ENCODE results near the gene TNP2. TPM values are rescaled to one million over a fixed set of nuclear protein-coding genes. Genes with fewer than 3 reads are reported as not detected.
"Not testable (repeated sequence)": the region's sequence is repeated elsewhere in the genome, so short reads cannot be mapped to it uniquely, and the experiment has no call there.

Gene TNP2
- total RNA-seq, 5 donors from 2014 or later (not counting 1 experiment from before 2014, with no cell fraction given), result not detected

DNA sequence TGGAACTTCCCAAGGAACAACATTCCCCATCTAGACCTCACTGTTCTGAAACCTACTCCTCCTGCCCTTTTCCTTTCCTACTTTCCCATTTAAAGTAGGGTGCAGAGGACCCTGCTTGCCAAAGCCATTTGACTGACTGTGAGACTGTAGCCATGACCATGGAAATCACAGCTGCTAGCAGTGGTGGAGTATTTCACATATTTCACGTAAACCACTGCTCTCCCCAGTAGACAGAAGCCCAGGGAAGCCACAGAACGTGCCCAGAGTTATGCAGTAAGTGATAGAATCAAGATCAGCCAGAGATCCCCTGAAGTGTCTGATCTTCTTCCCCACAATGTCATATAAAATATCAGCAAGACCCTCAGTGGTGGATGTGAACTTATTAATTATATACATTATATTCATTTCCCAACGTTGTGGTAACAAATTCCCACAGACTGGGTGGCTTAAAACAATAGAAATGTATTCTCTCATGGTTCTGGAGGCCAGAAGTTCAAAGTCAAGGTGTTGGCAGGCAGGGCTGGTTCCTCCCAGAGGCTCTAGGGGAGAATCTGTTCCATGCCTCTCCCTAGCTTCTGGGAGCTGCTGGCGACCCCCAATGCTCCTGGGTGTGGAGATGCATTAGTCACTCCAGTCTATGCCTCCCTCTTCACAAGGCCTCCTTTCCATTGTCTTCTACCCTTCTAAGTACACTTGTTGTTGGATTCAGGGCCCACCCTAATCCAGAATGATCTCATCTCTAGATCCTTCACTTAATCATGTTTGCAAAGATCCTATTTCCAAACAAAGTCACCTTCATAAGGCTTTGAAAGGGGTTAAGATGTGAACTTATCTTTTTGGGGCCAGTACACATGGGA is 32.7 kb upstream of the TNP2 start:
- Mint-ChIP-seq H3K4me1 (peaks cover 20 to 25% (median 25%) of the 10 kb centered on the region in 3 donors), H3K36me3 (no peaks in the 10 kb centered on the region), H3K27me3 (no peaks in the 10 kb centered on the region), H3K4me3 (no peak overlapping the region), H3K9me3 (no peaks in the 10 kb centered on the region), H3K27ac (no peak overlapping the region)
- H3K36me3 ChIP-seq (ENCODE audit: control insufficient read depth in 2 of 2, extremely low read depth in 1 of 2, insufficient read depth in 1 of 2, low read length in 1 of 2), result no peaks in the 10 kb centered on the region
- no peaks in the 10 kb centered on the region for H3K9me3 ChIP-seq
- H3K4me1 ChIP-seq (ENCODE audit: control insufficient read depth in 1 of 2, extremely low read depth in 1 of 2, insufficient read depth in 2 of 2, low read length in 2 of 2), result peaks cover 19 to 23% of the 10 kb centered on the region in 2 experiments
- no CpG with 5 or more reads among the region's 4 CpGs for WGBS (ENCODE audit: insufficient coverage)
- no peak overlapping the region for H3K4me3 ChIP-seq (ENCODE audit: control insufficient read depth in 1 of 2, extremely low read depth in 1 of 2, low read length in 1 of 2)
- POLR2A ChIA-PET, result no interaction called here
- H3K27me3 ChIP-seq (replicated peaks in 1 of 2; ENCODE audit: control insufficient read depth in 2 of 2, extremely low read depth in 1 of 2, insufficient read depth in 2 of 2, low read length in 1 of 2), result peaks cover 0 to 6% of the 10 kb centered on the region in 2 experiments
- H3K27ac ChIP-seq (ENCODE audit: low read length), result no peak overlapping the region
- DNase-seq (no peak), ATAC-seq (replicated peaks in 1 of 4) (no peak)
- CTCF ChIA-PET, result interaction anchor here in 1 of 2 donors (0.7 kb wide), 1 partner anchor 47 kb away, joined by 4 read pairs; no protein-coding TSS in a partner anchor

DNA sequence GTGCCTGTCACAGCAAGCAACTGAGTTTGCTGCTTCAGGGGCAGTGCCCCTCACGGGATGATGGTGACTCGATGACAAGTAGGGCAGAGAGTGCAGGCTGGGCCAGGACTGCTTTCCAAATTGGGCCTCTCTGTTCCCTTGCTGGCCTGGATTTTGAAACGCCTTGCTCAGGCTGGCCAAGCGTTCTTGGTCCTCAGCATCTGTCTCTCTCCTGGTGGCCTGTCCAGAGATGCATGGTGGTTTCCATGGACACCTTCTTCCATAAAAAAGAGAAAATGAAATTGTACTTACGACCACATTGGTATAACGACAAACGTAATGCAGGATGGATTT is 31.4 kb upstream of the TNP2 start:
- H3K36me3 ChIP-seq (ENCODE audit: control insufficient read depth in 2 of 2, extremely low read depth in 1 of 2, insufficient read depth in 1 of 2, low read length in 1 of 2), result no peaks in the 10 kb centered on the region
- Mint-ChIP-seq H3K36me3 (no peaks in the 10 kb centered on the region), H3K27me3 (no peaks in the 10 kb centered on the region), H3K9me3 (no peaks in the 10 kb centered on the region), H3K27ac (no peak overlapping the region), H3K4me1 (peaks cover 25 to 30% (median 27%) of the 10 kb centered on the region in 3 donors), H3K4me3 (no peak overlapping the region)
- H3K27me3 ChIP-seq (replicated peaks in 1 of 2; ENCODE audit: control insufficient read depth in 2 of 2, extremely low read depth in 1 of 2, insufficient read depth in 2 of 2, low read length in 1 of 2), result peaks cover 0 to 12% of the 10 kb centered on the region in 2 experiments
- ChIA-PET POLR2A (no interaction called here), CTCF (no interaction called here)
- H3K4me3 ChIP-seq (ENCODE audit: control insufficient read depth in 1 of 2, extremely low read depth in 1 of 2, low read length in 1 of 2), result no peak overlapping the region
- no peak for DNase-seq
- H3K27ac ChIP-seq (ENCODE audit: low read length), result no peak overlapping the region
- peaks cover 22 to 32% of the 10 kb centered on the region in 2 experiments for H3K4me1 ChIP-seq (ENCODE audit: control insufficient read depth in 1 of 2, extremely low read depth in 1 of 2, insufficient read depth in 2 of 2, low read length in 2 of 2)
- H3K9me3 ChIP-seq, result no peaks in the 10 kb centered on the region
- 88% methylated on average over 7 of the region's 7 CpGs for WGBS (ENCODE audit: insufficient coverage)
- no peak for ATAC-seq (replicated peaks in 1 of 4)

- Mint-ChIP-seq H3K4me1 (peaks cover 25 to 30% (median 27%) of the 10 kb centered on the region in 3 donors), H3K27me3 (no peaks in the 10 kb centered on the region), H3K9me3 (no peaks in the 10 kb centered on the region), H3K27ac (no peak overlapping the region), H3K4me3 (no peak overlapping the region), H3K36me3 (no peaks in the 10 kb centered on the region)
- peaks cover 0 to 11% of the 10 kb centered on the region in 2 experiments for H3K27me3 ChIP-seq (replicated peaks in 1 of 2; ENCODE audit: control insufficient read depth in 2 of 2, extremely low read depth in 1 of 2, insufficient read depth in 2 of 2, low read length in 1 of 2)
- peaks cover 22 to 32% of the 10 kb centered on the region in 2 experiments for H3K4me1 ChIP-seq (ENCODE audit: control insufficient read depth in 1 of 2, extremely low read depth in 1 of 2, insufficient read depth in 2 of 2, low read length in 2 of 2)
- H3K4me3 ChIP-seq (ENCODE audit: control insufficient read depth in 1 of 2, extremely low read depth in 1 of 2, low read length in 1 of 2), result no peak overlapping the region
- ChIA-PET POLR2A (no interaction called here), CTCF (no interaction called here)
- no peak for DNase-seq
- H3K27ac ChIP-seq (ENCODE audit: low read length), result no peak overlapping the region
- H3K9me3 ChIP-seq, result no peaks in the 10 kb centered on the region
- no peaks in the 10 kb centered on the region for H3K36me3 ChIP-seq (ENCODE audit: control insufficient read depth in 2 of 2, extremely low read depth in 1 of 2, insufficient read depth in 1 of 2, low read length in 1 of 2)
- ATAC-seq (replicated peaks in 1 of 4), result no peak
- no CpG with 5 or more reads among the region's 6 CpGs for WGBS (ENCODE audit: insufficient coverage)
Measured at GRCh38 chr16:11299865-11300559, 30.9 kb upstream of the TNP2 start.

- WGBS (ENCODE audit: insufficient coverage), result 77% methylated on average over 7 of the region's 13 CpGs
- H3K4me3 ChIP-seq (ENCODE audit: control insufficient read depth in 1 of 2, extremely low read depth in 1 of 2, low read length in 1 of 2); POLR2A ChIA-PET; H3K27me3 Mint-ChIP-seq; H3K36me3 Mint-ChIP-seq; H3K9me3 Mint-ChIP-seq; H3K9me3 ChIP-seq; H3K27ac ChIP-seq (ENCODE audit: low read length); H3K36me3 ChIP-seq (ENCODE audit: control insufficient read depth in 2 of 2, extremely low read depth in 1 of 2, insufficient read depth in 1 of 2, low read length in 1 of 2): not testable (repeated sequence)
- Histone ChIP-seq H3K27me3 (replicated peaks in 1 of 2; ENCODE audit: control insufficient read depth in 2 of 2, extremely low read depth in 1 of 2, insufficient read depth in 2 of 2, low read length in 1 of 2) (peaks cover 0 to 10% of the 10 kb centered on the region in 2 experiments), H3K4me1 (ENCODE audit: control insufficient read depth in 1 of 2, extremely low read depth in 1 of 2, insufficient read depth in 2 of 2, low read length in 2 of 2) (peaks cover 22 to 32% of the 10 kb centered on the region in 2 experiments)
- DNase-seq (peak in 3 of 35 experiments; percentile 13 to 19 (median 14)), ATAC-seq (replicated peaks in 1 of 4) (peak in 1 of 4 experiments; percentile 25)
- H3K4me1 Mint-ChIP-seq, result peaks cover 25 to 30% (median 28%) of the 10 kb centered on the region in 3 donors
- peak overlapping the region; percentile 40 to 83 for H3K27ac Mint-ChIP-seq
- CTCF ChIA-PET, result interaction anchor here in 1 of 2 donors (0.6 to 1.1 kb wide), 3 partner anchors 38 to 334 kb away, joined by 3 to 4 read pairs (median 3); partner anchors contain the start of gene SOCS1
- peak overlapping the region in 1 of 3 donors; percentile 75 for H3K4me3 Mint-ChIP-seq
Measured at GRCh38 chr16:11298950-11299547, 29.9 kb upstream of the TNP2 start.

DNA sequence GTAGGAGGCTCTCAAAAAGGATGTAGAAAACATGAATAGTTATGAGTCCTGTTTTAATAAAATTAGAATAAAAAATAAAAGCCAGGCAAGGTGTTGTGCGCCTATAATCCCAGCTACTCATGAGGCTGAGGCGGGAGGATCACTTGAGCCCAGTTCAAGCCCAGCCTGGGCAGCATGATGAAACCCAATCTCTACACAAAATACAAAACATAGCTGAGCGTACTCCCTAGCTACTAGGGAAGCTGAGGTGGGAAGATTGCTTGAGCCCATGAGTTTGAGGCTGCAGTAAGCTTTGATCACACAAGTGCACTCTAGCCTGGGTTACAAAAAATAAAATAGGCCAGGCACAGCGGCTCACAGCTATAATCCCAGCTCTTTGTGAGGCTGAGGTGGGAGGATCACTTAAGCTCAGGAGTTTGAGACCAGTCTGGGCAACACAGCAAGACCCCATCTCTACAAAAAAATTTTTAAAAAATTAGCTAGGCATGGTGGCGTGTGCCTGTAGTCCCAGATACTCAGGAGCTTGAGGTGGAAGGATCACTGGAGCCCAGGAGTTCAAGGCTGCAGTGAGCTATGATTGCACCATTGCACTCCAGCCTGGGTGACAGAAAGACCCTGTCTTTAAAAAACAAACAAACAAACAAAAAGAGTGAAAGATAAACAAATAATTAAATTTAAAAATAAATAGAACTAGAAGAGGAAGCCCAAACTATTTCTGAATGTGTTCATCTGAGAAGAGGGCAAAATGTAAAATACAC is 29.2 kb upstream of the TNP2 start:
- 100% methylated on average over 1 of the region's 5 CpGs for WGBS (ENCODE audit: insufficient coverage)
- H3K27ac Mint-ChIP-seq, result peak overlapping the region; percentile 52 to 83
- no peaks in the 10 kb centered on the region for H3K9me3 ChIP-seq
- H3K4me1 Mint-ChIP-seq, result peaks cover 27 to 35% (median 30%) of the 10 kb centered on the region in 3 donors
- DNase-seq (no peak), ATAC-seq (replicated peaks in 1 of 4) (no peak)
- H3K4me3 Mint-ChIP-seq, result peak overlapping the region in 2 of 3 donors; percentile 72 to 75
- H3K27me3 Mint-ChIP-seq, result no peaks in the 10 kb centered on the region
- H3K9me3 Mint-ChIP-seq, result no peaks in the 10 kb centered on the region
- H3K36me3 ChIP-seq (ENCODE audit: control insufficient read depth in 2 of 2, extremely low read depth in 1 of 2, insufficient read depth in 1 of 2, low read length in 1 of 2), result no peaks in the 10 kb centered on the region
- ChIA-PET POLR2A (interaction anchor here in 1 of 2 donors (0.6 kb wide), 1 partner anchor 42 kb away, joined by 3 read pairs; no protein-coding TSS in a partner anchor), CTCF (interaction anchor here (0.6 to 1.1 kb wide), 5 partner anchors 37 to 334 kb away, joined by 3 to 4 read pairs (median 4); partner anchors contain the start of gene SOCS1 (in 1 of the 2))
- peaks cover 0 to 13% of the 10 kb centered on the region in 2 experiments for H3K27me3 ChIP-seq (replicated peaks in 1 of 2; ENCODE audit: control insufficient read depth in 2 of 2, extremely low read depth in 1 of 2, insufficient read depth in 2 of 2, low read length in 1 of 2)
- no peaks in the 10 kb centered on the region for H3K36me3 Mint-ChIP-seq
- no peak overlapping the region for H3K4me3 ChIP-seq (ENCODE audit: control insufficient read depth in 1 of 2, extremely low read depth in 1 of 2, low read length in 1 of 2)
- no peak overlapping the region for H3K27ac ChIP-seq (ENCODE audit: low read length)
- peaks cover 24 to 32% of the 10 kb centered on the region in 2 experiments for H3K4me1 ChIP-seq (ENCODE audit: control insufficient read depth in 1 of 2, extremely low read depth in 1 of 2, insufficient read depth in 2 of 2, low read length in 2 of 2)

All from T-cell (primary cell).